HepG2 (cell line): ENCODE measurements around the gene UBL5. TPM values are rescaled to one million over a fixed set of nuclear protein-coding genes. Genes with fewer than 3 reads are reported as not detected.

ENCODE experiments used
- ATAC-seq: fragments of 200-7000 bp; cut with Tn5 transposase; 3 replicates; pipeline ENCODE4 v1.9.1; 2020; ENCODE audit warnings: mild to moderate bottlenecking, moderate library complexity
- BruUV-seq: library from RNA; stranded (reverse); fragments of 400-500 nt; replicated peaks from 2 replicates; lab custom pipeline; 2021; lab: Mats Ljungman, UMichigan
- CTCF ChIA-PET: fragments of 300-600 bp; formaldehyde crosslinking; extraction: SDS; loops from one replicate; lab custom pipeline; 2021; ENCODE audit warnings: low total read pairs, inconsistent platforms, low intra/inter-chr PET ratio; lab: Yijun Ruan, JAX
- POLR2A ChIA-PET: fragments of 350-600 bp; sonication (Branson Sonifier 250); formaldehyde crosslinking; loops from one replicate; lab custom pipeline; 2020; ENCODE audit warnings: antibody characterized with exemption, inconsistent platforms; lab: Yijun Ruan, JAX
- DNase-seq: peaks from one replicate; pipeline ENCODE4 v3.0.0-alpha.2; 2015; ENCODE audit warnings: low spot score
- FAIRE-seq: peaks from 3 replicates; lab custom pipeline; 2011; peaks lifted over from hg19 to GRCh38; lab: Jason Lieb, UNC
- H2AFZ ChIP-seq: one replicate; pipeline ENCODE4 v1.6.1; 2011; ENCODE audit warnings: low read length, inconsistent platforms
- H3K27ac ChIP-seq: fragments of 300-600 bp; 3 replicates; pipeline ENCODE4 v1.8.0; 2011; ENCODE audit warnings: mixed run types, mild to moderate bottlenecking, mixed read lengths, low read length, inconsistent platforms; ENCODE audit not compliant: insufficient read depth; ENCODE audit errors: extremely low read length
- H3K27me3 ChIP-seq, 2 experiments: fragments of 200-600 bp in 1 of 2; 2 replicates in 1 of 2; 3 replicates in 1 of 2; pipeline versions ENCODE4 v1.6.0 to v1.8.0; 2011; ENCODE audit warnings: low read length in 2 of 2, mild to moderate bottlenecking in 2 of 2, moderate library complexity in 2 of 2, inconsistent platforms in 1 of 2; ENCODE audit not compliant: insufficient read depth in 2 of 2, control insufficient read depth in 1 of 2
- H3K36me3 ChIP-seq, 2 experiments: fragments of 200-600 bp in 1 of 2; replicated peaks in 1 of 2; 2 replicates in 1 of 2; 3 replicates in 1 of 2; pipeline versions ENCODE4 v1.5.1 to v1.8.0; 2011; ENCODE audit warnings: low read length in 2 of 2, inconsistent platforms in 1 of 2; ENCODE audit not compliant: insufficient read depth in 2 of 2, control insufficient read depth in 1 of 2
- H3K4me1 ChIP-seq: 2 replicates; pipeline ENCODE4 v1.5.1; 2012; ENCODE audit warnings: low read length, inconsistent platforms; ENCODE audit not compliant: insufficient read depth
- H3K4me2 ChIP-seq: 2 replicates; pipeline ENCODE4 v1.6.0; 2011; ENCODE audit warnings: low read depth, low read length, inconsistent platforms
- H3K4me3 ChIP-seq, 3 experiments: fragments of 200-600 bp in 1 of 3; sonication (generic), shearing (Covaris generic) in 1 of 3; replicated peaks in 1 of 3; 2 replicates each; pipeline ENCODE4 v1.5.1; 2011 to 2016; ENCODE audit warnings: low read length in 3 of 3, inconsistent platforms in 2 of 3, low read depth in 2 of 3, mild to moderate bottlenecking in 2 of 3, control low read depth in 1 of 3, mixed read lengths in 1 of 3; ENCODE audit not compliant: insufficient read depth in 1 of 3
- H3K79me2 ChIP-seq: one replicate; pipeline ENCODE4 v1.6.1; 2011; ENCODE audit warnings: low read length, inconsistent platforms; ENCODE audit not compliant: insufficient read depth
- H3K9ac ChIP-seq: 2 replicates; pipeline ENCODE4 v1.6.0; 2011; ENCODE audit warnings: mild to moderate bottlenecking, low read depth, low read length, inconsistent platforms; ENCODE audit not compliant: insufficient read depth
- H3K9me3 ChIP-seq: 2 replicates; pipeline ENCODE4 v1.5.1; 2012; ENCODE audit warnings: mild to moderate bottlenecking, low read length
- H4K20me1 ChIP-seq: 2 replicates; pipeline ENCODE4 v1.6.0; 2011; ENCODE audit warnings: inconsistent platforms, mild to moderate bottlenecking, low read length, moderate library complexity; ENCODE audit not compliant: insufficient read depth
- AGO2 ChIP-seq: fragments of 200-400 bp; formaldehyde crosslinking; optimal IDR thresholded peaks from 2 replicates; pipeline ENCODE3; 2017; ENCODE audit warnings: mild to moderate bottlenecking, low read depth, low read length, moderate library complexity
- DPF2 ChIP-seq: sonication (generic); formaldehyde crosslinking; IDR thresholded peaks from 2 replicates; pipeline ENCODE4 v1.4.0; 2020; ENCODE audit warnings: mild to moderate bottlenecking, low read depth, missing genetic modification reagents, borderline replicate concordance
- FOXK2 ChIP-seq: fragments of 450-650 bp; IDR thresholded peaks from 2 replicates; pipeline ENCODE4 v1.6.1; 2016
- HNF4G ChIP-seq, 2 experiments: sonication (generic) in 1 of 2; formaldehyde crosslinking in 1 of 2; IDR thresholded peaks; 2 replicates each; pipeline versions ENCODE4 v1.4.0 to v1.6.1; 2011 to 2020; ENCODE audit warnings: borderline replicate concordance in 2 of 2, low read depth in 2 of 2, mild to moderate bottlenecking in 2 of 2, low read length in 1 of 2, missing genetic modification reagents in 1 of 2, moderate library complexity in 1 of 2
- NFIC ChIP-seq: IDR thresholded peaks from 2 replicates; pipeline ENCODE4 v1.6.1; 2012; ENCODE audit warnings: mild to moderate bottlenecking, low read length, inconsistent platforms
- SIN3A ChIP-seq: IDR thresholded peaks from 2 replicates; pipeline ENCODE4 v1.6.1; 2011; ENCODE audit warnings: low read depth, mild to moderate bottlenecking, control low read depth, low read length, borderline replicate concordance
- SNAPC5 ChIP-seq: sonication (generic); formaldehyde crosslinking; IDR thresholded peaks from 2 replicates; pipeline ENCODE4 v1.8.1; 2023; ENCODE audit warnings: mild to moderate bottlenecking, missing genetic modification reagents, borderline replicate concordance
- TSC22D2 ChIP-seq: sonication (generic); formaldehyde crosslinking; IDR thresholded peaks from 2 replicates; pipeline ENCODE4 v1.5.1; 2020; ENCODE audit warnings: missing genetic modification reagents, mild to moderate bottlenecking, borderline replicate concordance
- ZNF136 ChIP-seq: sonication (generic); formaldehyde crosslinking; IDR thresholded peaks from 2 replicates; pipeline ENCODE4 v1.8.1; 2022; ENCODE audit warnings: low read depth, mild to moderate bottlenecking, moderate library complexity, missing genetic modification reagents
- ZNF180 ChIP-seq: sonication (generic); formaldehyde crosslinking; IDR thresholded peaks from 2 replicates; pipeline ENCODE4 v1.4.0; 2020; ENCODE audit warnings: low read depth, missing genetic modification reagents, borderline replicate concordance
- ZNF280B ChIP-seq: sonication (generic); formaldehyde crosslinking; IDR thresholded peaks from 2 replicates; pipeline ENCODE4 v1.5.0; 2020; ENCODE audit warnings: missing genetic modification reagents, mild to moderate bottlenecking, borderline replicate concordance
- ZNF639 ChIP-seq: conservative IDR thresholded peaks from 2 replicates; pipeline ENCODE4 v1.6.1; 2018; ENCODE audit warnings: missing genetic modification reagents
- ZNF776 ChIP-seq: sonication (generic); formaldehyde crosslinking; IDR thresholded peaks from 2 replicates; pipeline ENCODE4 v1.4.0; 2020; ENCODE audit warnings: mild to moderate bottlenecking, missing genetic modification reagents
- WGBS: methylation state at CpG from one replicate; pipeline ENCODE4 v1.1.6; 2017; ENCODE audit warnings: low lambda C conversion rate; 5-methylcytosine and 5-hydroxymethylcytosine counted together
- in situ Hi-C: cut with HindIII; loops from 2 replicates; pipeline ENCODE4 v1.10.0; 2017; ENCODE audit warnings: low pct_unique_long_range_greater_than_20kb; ENCODE audit not compliant: extremely low pct_ligation_motif_present
- intact Hi-C: fragments of 100-400 bp; cut with micrococcal nuclease; formaldehyde crosslinking; loops from one replicate; pipeline ENCODE4 v1.10.0; 2022; ENCODE audit not compliant: unreplicated experiment
- polyA plus RNA-seq, 8 experiments: library from polyadenylated mRNA; depleted of rRNA in 3 of 8; stranded (reverse) in 7 of 8; unstranded in 1 of 8; fragments of >200 nt; fragmentation: Illumina TruSeq in 4 of 8; extraction: Trizol in 4 of 8; gene quantifications; 2 replicates each; pipeline versions ENCODE4 v1.2.1 to v1.2.3, GENCODE V29; 2011 to 2016; ENCODE audit warnings: low read depth in 4 of 8, missing spikeins in 1 of 8, mixed read lengths in 1 of 8; ENCODE audit not compliant: insufficient read depth in 1 of 8
- total RNA-seq, 5 experiments: library from RNA; depleted of rRNA; stranded (reverse); fragments of >200 nt; fragmentation: Illumina TruSeq; extraction: Trizol; gene quantifications; 2 replicates each; pipeline ENCODE4 v1.2.3, GENCODE V29; 2016; ENCODE audit warnings: low read depth in 1 of 5

The UBL5 gene
- total and polyA plus RNA-seq, 2 of the 13 experiments (the other 11 are each of a cell fraction or from before 2014, with no cell fraction given) = 373 to 487 TPM

- no peaks in the 10 kb centered on the region for H3K9me3 ChIP-seq
- ATAC-seq (no peak), DNase-seq (no peak), FAIRE-seq (no peak)
- no peak overlapping the region for H2AFZ ChIP-seq
- no peak overlapping the region for H3K4me2 ChIP-seq
- H3K27ac ChIP-seq = no peak overlapping the region
- POLR2A ChIA-PET = no interaction called here
- H3K36me3 ChIP-seq = no peaks in the 10 kb centered on the region
- no peaks in the 10 kb centered on the region for H4K20me1 ChIP-seq
- CTCF ChIA-PET = no interaction called here
- peaks cover 4 to 18% of the 10 kb centered on the region in 2 experiments; a peak in 3 of 5 replicates for H3K27me3 ChIP-seq
- no peak overlapping the region for H3K9ac ChIP-seq
- H3K4me1 ChIP-seq = peaks cover 7% of the 10 kb centered on the region; the same call in 1 of the 2 replicates
- H3K4me3 ChIP-seq = no peak overlapping the region
- no TSS peak for BruUV-seq
- intact Hi-C loops (no loop called here), in situ Hi-C loops (no loop called here)
- no peaks in the 10 kb centered on the region for H3K79me2 ChIP-seq
- WGBS = 44% methylated on average over 3 of the region's 8 CpGs
- no peak for TF ChIP-seq AGO2
- TF ChIP-seq NFIC = no peak
- no peak for TF ChIP-seq ZNF136 (CRISPR knock-in tag)
- no peak for TF ChIP-seq ZNF776 (CRISPR knock-in tag)
- no peak for TF ChIP-seq ZNF639 (CRISPR knock-in tag)
- no peak for TF ChIP-seq TSC22D2 (CRISPR knock-in tag)
- no peak for TF ChIP-seq SNAPC5 (CRISPR knock-in tag)
- TF ChIP-seq SIN3A = no peak
- TF ChIP-seq ZNF180 (CRISPR knock-in tag) = no peak
- TF ChIP-seq ZNF280B (CRISPR knock-in tag) = no peak
- TF ChIP-seq DPF2 (CRISPR knock-in tag) = no peak
- no peak for TF ChIP-seq FOXK2
- no peak for TF ChIP-seq HNF4G (IDR thresholded peaks at IDR 0.05; ENCODE audit: borderline replicate concordance, low read depth, low read length)
- no peak for TF ChIP-seq HNF4G (CRISPR knock-in tag; IDR thresholded peaks at IDR 0.05; ENCODE audit: borderline replicate concordance, low read depth)
These were observed 32.7 kb downstream of the UBL5 start for GRCh38 chr19:9860407-9860806.
